NOMO-1 (cell line): ENCODE data around the gene TYROBP.
"Not testable (repeated sequence)": the region's sequence is repeated elsewhere in the genome, so short reads cannot be mapped to it uniquely, and the experiment has no call there.

Experiments
- DNase-seq, 2 experiments: peaks; one replicate each; lab custom pipeline; 2025; ENCODE audit not compliant: unreplicated experiment in 2 of 2; lab: John Stamatoyannopoulos, UW

TYROBP gene

DNA sequence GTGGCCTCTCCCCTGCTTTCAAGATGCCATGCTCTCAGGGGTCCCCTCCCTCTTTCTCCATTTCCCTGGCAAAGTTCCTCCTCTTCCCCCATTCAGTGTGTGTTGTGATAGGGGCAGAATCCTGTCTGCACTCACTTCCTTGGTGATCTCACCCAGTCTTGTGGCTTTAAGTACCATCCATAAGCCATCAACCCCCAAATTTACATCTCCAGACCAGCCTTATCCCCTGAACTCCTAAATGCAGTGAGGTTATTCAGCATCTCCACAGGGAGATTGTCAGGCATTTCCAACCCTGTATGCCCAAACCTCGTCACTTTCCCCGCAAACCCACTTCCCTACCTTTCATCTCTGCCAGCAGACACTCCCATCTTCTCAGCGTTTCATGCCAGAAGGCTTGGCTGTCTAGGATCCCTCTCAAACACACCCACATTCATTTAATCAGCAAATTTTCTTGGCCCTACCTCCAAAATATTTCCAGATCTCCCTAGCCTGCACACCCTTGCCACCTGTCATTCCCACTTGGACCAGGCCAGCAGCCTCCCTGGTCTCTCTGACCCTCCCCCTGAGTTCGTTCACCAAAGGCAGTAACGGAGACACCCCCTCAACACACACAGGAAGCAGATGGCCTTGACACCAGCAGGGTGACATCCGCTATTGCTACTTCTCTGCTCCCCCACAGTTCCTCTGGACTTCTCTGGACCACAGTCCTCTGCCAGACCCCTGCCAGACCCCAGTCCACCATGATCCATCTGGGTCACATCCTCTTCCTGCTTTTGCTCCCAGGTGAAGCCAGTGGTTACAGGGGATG is 6.0 kb downstream of the TYROBP start, which contains the start of gene HCST:
TSS of gene HCST (plus strand) at position 676 of the 808 bp plus-strand sequence. CDS start at position 741, 65 bp downstream.
- peak; percentile 5 to 19 for DNase-seq

DNA sequence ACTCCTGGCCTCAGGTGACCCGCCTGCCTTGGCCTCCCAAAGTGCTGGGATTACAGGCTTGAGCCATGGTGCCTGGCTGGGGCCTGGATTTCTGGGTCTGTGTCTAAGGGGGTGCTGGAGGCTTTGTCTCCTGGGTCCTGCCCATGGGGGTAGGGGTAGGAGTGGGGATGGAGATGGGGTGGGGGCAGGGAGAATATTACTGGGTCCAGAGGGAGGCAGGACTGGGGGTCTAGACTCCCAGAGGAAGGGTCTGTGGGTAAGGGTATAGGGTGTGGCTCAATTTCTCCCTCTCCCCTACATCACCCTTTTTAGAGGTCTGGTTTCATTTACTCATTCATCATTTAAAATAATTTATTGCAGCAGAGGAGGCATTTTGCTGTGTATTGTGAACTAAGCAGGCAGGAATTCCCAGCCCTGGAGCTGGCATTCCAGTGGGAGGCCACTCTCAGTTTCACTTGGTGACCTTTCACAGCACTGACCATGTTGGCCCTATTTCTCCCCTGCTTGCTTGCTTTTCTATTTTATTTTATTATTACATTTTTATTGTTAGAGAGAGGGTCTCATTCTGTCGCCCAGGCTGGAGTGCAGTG is 6.9 kb downstream of the TYROBP start:
- no peak for DNase-seq

DNA sequence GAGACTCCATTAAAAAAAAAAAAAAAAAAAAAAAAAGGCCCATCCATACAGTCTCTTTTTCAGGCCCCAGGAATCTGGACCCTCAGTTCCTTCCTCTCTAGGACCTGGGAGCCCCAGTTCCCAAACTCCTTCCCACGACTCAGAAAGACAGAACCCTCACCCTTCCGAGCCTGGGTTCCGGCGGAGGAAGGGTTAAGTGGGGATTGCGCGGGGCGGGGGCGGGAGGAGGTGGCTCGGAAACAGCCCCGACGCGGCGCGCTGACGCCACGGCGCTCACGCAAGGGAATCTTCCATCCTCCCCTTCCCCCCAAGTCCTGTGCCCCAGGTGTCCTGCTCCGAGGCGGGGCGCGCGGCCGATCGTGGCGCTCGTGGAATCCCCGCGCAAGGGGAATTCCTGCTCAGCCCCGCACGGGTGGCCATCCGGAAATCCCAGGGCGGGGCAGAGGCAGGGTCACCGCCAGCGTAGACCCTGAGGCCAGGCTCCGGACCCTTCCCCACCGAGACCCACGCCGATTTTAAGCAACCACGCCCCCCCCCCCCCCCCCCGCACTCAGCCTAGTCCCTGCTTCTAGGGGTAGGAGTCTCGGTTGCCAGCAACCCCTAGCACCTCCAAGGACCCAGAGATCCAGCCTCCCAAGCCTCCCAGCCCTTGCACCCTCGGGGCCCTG is 8.4 kb downstream of the TYROBP start:
- peak; percentile 85 to 89 for DNase-seq

DNA sequence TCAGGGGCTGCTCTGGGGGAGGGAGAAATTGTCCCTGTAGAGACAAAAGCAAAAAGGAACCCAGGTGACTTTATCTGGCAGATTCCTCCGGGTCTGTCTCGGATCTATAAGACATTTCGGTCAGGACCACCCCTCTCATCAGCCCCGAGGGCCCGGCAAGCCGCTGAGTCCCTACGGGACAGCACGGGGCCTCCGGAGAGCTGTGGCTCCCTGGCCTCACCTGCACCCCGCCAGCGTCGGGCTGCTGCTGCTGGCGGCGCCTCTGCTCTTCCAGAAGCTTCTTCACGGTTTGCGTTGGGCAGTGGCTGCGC is 9.6 kb downstream of the TYROBP start:
- DNase-seq = no peak

DNA sequence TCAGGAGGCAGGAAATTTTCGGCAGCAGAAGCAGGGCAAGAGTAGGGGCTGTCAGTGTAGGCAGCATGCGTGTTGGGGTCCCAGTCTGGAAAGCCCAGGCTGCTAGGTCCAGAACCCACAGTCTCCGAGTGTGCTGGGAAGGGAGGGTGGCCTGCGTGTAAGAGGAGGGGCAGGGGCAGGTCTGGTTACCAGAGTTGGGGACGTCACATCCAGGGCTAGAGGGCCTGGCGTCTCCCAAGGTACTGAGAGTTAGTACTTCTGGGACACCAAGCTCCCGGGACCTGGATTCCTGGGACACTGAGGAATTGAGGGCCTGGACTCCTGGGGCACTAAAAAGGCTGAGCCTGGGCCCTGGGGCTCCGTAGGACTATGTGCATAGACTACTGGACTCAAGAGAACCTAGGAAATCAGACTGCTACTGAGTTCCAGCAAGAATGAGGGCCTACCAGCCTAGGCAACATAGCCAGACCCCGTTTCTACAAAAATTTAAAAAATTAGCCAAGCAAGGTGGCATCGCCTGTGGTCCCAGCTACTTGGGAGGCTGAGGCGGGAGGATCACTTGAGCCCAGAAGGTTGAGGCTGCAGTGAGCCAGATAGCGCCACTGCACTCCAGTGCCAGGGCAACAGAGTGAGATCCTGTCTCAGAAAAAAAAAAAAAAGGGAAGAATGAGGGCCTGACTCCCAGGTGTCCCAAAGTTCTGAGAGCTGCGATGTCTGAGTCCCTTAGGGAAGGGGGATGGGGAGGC is 10.2 kb downstream of the TYROBP start:
- no peak for DNase-seq

DNA sequence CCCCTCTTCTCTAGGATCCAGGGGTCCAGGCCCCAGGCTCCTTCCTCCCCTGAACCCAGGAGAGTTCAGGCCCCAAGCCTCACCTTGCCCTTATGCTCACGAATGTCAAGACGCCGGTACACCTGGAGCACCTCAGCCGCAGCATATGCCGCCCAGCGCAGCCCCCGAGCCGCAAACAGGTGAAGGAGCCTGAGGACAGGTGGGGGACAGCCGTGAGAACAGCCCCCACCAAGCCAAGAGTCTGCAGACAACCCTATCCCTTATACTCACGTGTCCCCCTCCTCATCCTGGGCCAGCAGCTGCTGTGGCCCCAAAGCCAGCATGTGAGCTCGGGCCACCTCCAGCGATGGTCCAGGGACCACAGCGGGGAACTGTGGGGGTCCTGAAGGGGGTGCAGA is 11.5 kb downstream of the TYROBP start:
- DNase-seq = no peak

DNA sequence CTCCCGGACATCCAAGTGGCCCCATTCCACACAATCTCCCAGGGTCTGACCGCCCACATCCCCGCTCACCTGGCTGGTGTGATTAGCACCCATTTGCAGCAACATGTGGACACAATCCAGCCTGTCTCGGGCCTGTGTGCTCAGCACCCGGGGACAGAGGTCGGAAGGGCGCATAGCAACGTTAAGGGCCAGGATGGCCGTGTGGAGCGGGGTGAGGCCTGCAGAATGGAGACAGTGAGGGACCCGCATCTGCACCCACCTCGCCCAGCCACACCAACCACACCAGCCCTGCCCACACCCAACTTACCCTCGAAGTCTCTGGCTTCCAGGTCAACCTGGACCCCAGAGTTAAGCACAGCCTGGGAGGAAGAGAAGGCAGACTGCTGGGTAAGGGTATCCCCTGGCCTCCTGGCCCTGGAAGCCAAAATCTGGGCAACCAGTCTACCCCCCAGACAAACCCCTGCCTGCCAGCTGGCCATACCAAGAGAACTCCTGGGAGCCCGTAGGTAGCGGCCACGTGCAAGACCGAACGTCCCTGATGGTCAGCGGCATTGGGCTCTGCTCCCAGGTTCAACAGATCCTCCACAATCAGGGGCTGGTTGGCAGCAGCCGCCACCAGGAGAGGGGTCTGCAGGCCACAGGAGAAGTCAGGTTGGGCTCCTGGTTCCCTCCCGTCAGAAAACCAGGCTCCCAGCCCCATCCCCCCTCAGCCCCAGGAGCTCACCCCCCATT is 12.0 kb downstream of the TYROBP start:
- DNase-seq = no peak

DNA sequence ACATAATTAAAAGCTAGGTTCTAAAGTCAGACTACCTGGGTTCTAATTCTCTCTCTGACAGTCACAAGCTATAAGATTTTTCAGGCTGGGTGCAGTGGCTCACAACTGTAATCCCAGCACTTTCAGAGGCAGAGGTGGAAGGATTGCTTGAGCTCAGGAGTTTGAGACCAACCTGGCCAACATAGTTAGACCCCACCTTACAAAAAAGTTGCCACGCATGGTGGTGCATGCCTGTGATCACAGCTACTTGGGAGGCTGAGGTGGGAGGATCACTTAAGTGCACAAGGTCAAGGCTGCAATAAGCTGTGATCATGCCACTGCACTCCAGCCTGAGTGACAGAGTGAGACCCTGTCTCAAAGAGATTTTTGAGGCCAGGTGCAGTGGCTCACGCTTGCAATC is 13.8 kb downstream of the TYROBP start:
- no peak for DNase-seq

DNA sequence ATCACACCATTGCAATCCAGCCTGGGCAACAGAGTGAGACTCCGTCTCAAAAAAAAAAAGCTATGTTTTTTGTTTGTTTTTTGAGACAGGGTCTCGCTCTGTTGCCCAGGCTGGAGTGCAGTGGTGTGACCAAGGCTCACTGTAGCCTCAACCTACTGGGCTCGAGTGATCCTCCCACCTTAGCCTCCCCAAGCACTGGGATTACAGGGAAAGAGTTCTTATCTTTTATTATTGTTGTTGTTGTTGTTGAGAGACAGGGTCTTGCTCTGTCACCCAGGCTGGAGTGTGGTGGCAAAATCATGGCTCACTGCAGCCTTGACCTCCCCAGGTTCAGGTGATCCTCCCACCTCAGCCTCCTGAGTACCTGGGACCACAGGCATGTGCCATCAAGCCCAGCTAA is 16.3 kb downstream of the TYROBP start:
- not testable (repeated sequence) for DNase-seq

DNA sequence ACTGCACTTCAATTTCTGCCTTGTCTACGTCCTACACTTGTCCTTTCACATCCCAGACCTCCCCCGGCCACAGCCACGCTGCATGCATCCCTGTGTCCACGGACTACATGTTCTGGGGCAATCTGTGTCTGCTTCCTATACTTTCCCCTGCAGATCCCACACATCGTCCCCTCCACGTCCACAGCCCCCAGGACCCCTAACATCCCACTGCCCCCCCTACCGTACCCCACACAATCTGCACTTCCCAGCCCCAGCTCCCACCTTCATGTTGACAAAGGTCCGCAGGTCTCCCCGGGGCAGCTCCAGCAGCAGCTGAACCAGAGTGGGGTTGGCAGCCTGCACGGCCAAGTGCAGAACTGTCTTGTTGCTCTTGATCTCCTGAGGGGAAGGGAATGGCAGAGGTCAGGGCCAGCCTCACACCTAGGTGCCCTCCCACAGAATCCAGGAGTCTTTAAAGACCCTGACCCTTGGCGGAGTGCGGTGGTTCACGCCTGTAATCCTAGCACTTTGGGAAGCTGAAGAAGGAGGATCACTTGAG is 17.9 kb downstream of the TYROBP start:
- DNase-seq = no peak

DNA sequence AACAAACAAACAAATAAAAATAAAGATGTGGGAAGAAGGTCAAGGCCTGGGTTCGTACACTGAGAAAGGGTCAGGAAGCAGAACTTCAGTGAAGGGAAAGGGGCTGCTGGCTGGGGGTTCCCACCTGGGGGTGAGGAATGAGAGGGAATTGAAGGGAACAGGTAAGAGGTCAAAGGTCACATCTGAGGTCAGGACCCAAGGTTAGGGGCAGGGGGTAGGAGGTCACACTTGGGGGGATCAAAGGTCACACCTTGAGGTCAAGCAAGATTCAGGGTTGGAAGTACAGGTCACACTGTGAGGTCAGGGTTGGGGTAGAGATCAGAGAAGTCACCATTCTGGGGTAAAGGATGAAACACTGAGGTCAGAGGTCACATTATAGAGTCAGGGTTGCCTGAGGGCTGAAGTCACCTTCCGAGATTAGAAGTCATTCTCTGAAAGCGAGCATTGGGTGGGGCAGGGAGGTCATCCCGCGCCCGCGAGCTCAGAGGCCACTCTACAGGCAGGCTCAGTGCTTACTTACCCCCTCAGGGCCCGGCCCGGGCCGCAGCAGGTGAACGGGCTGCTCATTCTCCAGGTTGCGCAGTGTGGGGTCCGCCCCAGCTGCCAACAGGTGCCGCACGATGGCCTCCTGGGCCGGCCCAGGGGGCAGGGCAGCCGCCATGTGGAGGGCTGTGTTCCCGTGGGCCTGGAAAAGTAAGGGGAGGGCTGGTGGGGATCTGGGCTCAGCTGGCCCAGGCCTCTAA is 18.6 kb downstream of the TYROBP start:
- no peak for DNase-seq

DNA sequence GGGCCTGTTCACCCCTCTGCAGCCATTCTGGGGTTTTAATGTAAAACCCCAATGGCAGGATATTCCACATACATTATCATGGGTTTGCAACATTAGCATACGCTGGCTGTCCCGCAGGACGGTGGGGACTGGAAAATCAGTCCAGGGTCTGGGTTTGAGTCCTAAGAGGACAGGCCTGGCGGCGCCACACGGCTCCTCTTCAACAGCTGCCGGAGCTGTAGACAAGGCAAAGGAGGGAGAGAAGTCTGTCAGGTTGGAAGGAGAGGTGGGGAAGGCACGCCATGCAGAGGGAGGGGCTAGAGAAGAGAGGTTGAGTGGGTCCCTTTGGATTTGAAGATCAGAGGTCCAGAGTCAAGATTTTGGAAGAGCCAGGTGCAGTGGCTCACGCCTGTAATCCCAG is 19.7 kb downstream of the TYROBP start:
- DNase-seq = no peak

DNA sequence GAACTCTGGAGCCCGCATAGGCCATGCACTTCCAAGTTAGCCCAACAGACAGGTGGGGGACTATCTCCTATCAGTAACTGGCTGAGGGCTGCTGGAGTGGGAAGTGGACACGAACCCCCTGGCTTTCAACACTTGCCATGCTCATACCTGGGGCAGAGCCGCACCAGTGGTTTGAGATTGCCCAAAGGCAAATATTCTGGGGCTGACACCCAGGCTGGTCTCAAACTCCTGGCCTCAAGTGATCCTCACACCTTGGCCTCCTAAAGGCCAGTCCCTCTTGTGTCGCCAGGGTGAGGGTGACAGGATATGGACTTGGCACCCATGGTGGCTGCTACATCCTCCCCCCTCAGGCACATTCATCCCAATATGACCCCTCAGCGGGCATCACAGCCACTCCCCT is 20.9 kb downstream of the TYROBP start:
- DNase-seq = no peak

DNA sequence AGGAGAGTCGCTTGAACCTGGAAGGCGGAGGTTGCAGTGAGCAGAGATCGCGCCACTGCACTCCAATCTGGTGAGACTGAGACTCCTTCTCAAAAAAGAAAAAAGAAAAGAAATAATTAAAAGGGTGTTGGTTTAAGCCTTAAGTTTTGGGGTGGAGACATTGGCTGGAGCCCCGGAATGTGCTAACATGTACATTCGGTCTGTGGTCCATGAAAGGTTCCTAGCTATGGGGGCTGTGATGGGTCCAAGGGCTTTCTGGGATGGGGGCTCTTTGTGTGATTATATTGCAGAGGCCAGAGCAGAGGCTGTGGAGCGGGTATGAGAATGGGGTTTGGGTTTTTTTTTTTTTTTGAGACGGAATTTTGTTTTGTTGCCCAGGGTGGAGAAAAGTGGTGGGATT is 22.2 kb downstream of the TYROBP start:
- DNase-seq = no peak

DNA sequence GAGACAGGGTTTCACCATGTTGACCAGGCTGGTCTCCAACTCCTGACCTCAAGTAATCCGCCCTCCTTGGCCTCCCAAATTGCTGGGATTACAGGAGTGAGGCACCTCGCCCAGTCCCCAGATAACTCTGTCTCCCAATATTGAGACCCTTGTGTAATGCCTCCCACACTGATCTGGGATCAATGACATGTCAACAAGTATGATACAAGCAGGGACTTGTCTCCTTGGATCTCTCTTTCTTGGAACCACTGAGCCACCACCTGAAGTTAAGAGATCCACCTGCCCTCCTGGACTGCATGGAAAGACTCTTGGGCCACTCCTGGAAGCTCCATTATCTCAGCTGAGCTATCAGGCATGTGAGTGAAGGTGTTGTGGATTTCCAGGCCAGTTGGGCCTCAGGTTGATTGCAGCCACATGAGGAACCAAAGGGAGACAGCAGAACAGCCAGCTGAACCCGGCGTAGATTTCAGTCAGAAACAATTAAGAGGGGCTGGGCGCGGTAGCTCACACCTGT is 22.8 kb downstream of the TYROBP start:
- DNase-seq = no peak

DNA sequence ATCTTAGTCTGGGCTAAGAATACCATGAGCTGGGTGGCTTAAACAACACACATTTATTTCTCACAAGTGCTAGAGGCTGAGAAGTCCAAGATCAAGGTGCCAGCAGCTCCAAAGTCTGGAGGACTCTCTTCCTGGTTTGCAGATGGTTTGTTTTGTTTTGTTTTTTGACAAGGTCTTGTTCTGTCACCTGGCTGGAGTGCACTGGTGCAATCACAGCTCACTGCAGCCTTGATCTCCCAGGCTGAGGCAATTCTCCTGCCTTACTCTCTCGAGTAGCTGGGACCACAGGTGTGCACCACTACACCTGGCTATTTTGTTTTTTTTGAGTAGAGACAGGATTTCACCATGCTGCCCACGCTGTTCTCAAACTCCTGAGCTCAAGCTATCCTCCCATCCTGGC is 24.2 kb downstream of the TYROBP start:
- DNase-seq = no peak

DNA sequence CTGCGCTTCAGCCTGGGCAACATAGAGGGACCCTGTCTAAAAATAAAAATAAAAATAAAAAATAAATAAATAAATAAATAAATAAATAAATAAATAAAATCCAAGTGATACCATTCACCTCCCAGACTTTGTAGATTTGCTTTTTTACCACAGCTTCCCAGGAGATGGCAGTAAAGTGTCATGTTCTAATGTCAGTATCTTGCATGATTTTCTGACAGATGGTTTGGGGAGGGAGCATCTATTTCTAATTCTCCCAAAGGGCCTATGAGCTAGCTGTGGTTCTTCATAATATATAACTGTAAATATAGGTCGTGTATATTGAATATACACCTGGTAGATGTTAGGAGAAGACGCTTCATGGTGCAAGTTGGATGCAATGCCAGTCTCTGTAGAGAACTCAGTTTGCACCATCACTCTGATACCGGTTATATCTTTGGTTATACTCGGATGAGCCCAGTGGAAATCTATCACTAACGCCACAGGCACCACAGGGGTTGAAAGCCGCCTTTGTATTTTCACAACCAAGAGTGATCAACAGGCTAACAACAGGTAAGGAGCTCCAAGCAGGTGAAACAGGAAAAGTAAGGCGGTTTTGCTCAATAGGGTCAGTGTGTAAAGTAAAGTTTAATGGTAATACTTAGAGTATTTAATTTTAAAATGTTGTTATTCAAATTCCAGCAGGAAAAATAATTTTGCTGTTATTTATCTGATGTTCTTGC is 25.8 kb downstream of the TYROBP start:
- DNase-seq = peak; percentile 9 to 67

DNA sequence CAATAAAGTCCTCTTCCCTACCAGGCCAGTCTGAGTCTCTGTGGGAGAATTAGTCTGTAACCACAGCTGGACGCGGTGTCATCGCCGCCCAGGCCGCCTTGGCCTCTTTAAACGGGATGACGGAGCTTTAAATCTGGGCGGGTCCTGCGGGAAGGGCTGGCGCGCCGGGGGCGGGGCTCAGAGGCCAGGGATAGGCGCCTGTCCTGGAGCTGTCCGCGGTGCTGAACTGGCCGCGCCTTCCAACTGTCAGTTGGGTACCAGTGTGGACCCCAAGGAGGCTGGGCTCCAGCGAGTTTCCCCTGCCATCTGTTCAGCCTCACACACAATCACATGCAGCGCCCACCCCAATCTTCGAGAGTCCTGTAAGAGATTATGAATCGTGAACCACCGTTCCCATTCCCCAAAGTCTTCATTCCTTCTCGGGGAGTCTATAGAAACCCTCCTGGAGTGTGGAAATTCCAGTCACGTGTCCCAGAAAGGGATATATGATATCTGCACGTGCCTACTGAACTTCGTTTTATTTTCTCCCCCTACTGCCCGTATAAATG is 28.3 kb downstream of the TYROBP start:
- DNase-seq = peak; percentile 91 to 93

DNA sequence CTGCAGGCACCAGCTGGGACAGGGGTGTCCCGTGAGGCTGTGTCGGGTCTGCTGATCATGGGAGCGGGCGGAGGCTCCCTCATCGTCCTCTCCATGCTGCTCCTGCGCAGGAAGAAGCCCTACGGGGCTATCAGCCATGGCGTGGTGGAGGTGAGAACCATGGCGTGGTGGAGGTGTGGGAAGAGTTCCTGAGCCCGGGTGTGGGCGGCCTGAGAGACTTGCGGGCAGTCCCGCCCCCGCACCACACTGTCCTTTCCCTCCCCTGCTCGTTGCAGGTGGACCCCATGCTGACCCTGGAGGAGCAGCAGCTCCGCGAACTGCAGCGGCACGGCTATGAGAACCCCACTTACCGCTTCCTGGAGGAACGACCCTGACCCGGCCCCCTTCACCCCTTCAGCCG is 29.0 kb downstream of the TYROBP start:
- DNase-seq = no peak
